SK-N-DZ (cell line): Measurements from ENCODE around the gene QPRT. TPM values are rescaled to one million over a fixed set of nuclear protein-coding genes. Genes with fewer than 3 reads are reported as not detected.
"Not testable (repeated sequence)": the region's sequence is repeated elsewhere in the genome, so short reads cannot be mapped to it uniquely, and the experiment has no call there.

Experiments
- DNase-seq: peaks from one replicate; pipeline ENCODE4 v3.0.0-alpha.2; 2015; ENCODE audit warnings: low spot score
- polyA plus RNA-seq, 2 experiments: library from polyadenylated mRNA; depleted of rRNA; stranded (reverse); fragments of >200 nt; gene quantifications; 2 replicates each; pipeline ENCODE4 v1.2.3, GENCODE V29; 2014

The QPRT gene
- polyA plus RNA-seq (2014; cell fraction: cytosol; rRNA removed) = 171 and 173 TPM in 2 replicates
- polyA plus RNA-seq (2014; cell fraction: nucleus; rRNA removed) = 105 TPM in 2 replicates

DNA sequence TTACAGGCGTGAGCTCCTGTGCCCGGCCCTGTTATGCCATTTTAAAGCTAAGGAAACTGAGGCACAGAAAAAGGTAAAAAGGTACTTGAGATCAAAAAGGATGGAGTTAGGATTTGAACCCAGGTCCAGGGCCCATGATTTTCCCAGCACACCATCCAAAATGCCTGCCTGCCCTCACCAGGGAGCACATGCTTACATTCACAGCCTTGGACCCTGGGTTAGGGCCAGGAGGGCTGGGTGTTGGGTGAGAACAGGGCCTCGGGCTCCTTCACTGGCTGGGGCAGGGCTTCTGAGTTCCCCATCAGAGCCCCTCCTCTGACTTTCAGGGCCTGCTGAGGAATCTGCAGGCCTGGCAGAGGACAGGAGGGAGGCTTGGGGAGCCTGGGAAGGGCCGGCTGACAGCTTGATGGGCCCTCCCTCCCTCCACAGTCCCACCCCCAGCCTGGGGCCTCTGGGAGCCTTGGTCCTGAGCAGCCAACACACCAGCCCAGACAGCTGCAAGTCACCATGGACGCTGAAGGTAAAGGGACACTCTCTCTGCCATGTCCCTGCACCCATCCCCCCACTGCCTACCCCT lies at the start of gene QPRT:
Gene QPRT, plus strand, starts transcription at position 490 of the 577 bp plus-strand sequence. Its CDS starts 18 bp downstream, at position 508.
- peak; percentile 93 for DNase-seq

DNA sequence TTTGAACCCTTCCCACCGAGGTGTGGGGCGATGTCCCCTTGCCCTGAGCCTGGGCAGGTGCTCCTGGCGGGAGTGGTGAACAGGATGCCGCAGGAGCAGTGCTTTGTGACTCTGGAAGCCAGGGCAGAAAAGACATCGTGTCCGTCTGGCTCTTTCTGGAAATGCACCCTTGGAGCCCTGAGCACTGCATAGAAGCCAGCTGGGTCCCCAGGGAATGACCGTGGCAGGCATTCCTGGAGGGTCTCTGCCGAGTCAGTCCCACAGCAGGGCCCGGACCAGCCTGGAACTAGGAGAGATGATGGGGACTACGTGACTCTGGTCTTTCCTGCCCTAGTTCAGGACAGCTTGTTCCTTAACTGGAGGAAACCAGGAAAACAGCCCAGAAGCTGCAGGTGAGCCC lies 49.7 kb upstream of the QPRT start:
- DNase-seq = not testable (repeated sequence)

DNA sequence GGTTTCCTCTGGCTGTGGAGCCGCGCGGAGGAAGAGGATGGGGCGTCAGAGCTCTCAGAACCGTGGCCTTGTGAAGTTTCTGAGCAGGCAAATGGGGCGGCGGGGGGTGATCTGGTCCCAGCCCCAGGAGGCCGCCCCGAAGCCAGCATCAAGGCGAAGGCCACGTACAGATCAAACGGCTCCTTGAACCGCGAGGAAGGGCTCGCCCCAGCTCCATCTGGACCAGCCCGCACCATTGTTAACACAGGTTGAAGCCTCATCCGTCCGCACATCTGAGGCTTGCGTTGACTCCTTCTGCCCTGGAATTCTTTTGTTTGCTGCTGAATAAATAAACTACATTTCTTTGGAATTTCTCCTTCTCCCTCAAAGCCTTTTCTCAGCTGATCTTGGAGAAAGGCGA lies 47.3 kb upstream of the QPRT start:
- DNase-seq = not testable (repeated sequence)

DNA sequence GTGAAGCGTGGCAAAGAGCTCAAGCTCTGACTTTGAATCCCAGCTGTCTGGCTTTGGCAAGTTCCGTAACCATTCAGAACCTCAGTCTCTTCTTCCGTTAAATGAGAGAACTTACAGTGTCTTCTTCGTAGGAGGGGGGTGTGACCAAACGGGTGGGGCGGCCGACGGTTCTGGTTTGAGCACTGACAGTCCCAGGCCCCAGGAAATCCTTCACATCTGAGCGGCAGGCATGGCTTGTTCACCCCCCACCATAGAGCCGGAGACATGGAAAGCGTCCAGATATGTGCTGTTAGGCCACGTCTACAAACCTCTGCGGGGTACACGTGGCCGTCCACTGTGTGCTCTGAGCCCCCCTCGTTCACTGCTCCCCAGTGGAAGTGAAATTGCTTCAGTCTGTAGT lies 43.1 kb upstream of the QPRT start:
- DNase-seq = not testable (repeated sequence)

DNA sequence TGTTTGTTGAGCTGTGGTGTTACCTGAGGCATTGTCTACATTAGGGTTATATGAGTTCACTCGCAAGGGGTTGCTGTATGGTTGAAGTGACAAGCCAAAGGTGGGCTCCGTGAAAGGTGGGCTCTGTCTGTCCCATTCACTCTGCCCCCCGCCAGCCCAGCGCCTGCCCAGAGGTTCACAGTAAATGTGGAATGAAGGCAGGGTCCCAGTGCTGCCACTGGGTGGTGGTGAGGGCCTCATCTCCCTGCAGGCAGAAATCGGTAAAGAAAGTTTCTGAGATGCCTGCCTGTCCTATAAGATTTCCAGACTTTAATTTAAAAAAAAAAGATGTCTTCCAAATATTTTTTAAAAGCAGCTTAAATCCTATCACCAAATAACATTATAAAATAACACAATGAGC lies 42.6 kb upstream of the QPRT start:
- not testable (repeated sequence) for DNase-seq

DNA sequence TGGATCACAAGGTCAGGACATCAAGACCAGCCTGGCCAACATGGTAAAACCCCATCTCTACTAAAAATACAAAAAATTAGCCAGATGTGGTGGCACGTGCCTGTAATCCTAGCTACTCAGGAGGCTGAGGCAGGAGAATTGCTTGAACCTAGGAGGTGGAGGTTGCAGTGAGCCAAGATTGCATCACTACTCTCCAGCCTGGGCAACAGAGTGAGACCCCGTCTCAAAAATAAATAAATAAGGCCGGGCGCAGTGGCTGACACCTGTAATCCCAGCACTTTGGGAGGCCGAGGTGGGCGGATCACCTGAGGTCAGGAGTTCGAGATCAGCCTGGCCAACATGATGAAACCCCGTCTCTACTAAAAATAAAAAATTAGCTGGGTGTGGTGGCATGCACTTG lies 40.2 kb upstream of the QPRT start:
- DNase-seq = not testable (repeated sequence)

DNA sequence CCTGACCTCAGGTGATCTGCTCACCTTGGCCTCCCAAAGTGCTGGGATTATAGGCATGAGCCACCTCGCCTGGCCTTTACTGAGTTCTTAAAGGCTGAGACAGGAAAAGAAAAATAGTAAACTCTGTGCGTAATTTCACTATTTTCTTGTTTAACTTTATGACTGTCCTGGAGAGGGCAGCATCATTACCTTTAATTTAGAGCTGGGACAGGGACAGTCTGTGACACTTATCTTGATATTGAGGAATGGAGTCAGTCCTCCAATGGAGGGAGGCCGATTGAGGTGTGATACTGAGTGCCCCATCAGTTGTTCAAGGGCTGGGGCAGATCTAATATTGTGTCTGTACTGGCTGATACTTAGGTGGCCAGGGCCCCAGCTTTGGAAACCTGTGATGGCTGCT lies 37.4 kb upstream of the QPRT start:
- DNase-seq = no peak

DNA sequence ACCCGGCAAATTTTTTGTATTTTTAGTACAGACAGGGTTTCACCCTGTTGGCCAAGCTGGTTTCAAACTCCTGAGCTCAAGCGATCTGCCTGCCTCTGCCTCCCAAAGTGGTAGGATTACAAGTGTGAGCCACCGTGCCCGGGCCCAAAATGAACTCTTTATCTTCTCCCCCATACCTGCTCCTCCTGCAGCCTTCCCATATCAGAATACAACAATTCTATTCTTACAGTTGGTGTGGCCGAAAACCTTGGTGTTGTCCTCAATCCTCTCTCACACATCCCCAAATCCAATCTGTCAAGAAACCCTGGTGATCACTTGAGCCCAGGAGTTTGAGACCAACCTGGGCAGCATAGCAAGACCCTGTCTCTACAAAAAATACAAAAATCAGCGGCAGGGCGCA lies 35.4 kb upstream of the QPRT start:
- no peak for DNase-seq

DNA sequence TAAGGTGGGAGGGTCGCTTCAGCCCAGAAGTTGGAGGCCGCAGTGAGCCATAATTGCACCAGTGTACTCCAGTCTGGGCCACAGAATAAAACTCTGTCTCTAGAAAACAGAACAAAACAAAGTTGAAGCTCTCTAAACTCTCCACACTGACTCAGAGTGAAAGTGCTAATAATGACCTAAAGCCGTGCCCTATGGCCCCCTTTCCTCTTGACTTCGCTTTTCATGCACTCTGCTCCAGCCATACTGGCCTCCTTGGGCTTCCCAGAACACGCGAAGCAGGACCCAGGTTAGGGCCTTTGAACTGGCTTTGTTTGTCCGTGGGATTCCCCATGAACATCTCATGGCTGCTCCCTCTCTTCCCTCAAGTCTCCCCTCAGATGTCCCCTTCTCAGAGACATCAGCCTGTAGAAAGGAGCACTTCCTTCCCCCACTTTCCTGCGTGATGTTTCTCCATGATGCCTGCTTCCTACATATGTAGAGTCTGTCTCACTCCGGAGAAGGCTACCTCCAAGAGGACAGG lies 34.6 kb upstream of the QPRT start:
- DNase-seq = no peak

DNA sequence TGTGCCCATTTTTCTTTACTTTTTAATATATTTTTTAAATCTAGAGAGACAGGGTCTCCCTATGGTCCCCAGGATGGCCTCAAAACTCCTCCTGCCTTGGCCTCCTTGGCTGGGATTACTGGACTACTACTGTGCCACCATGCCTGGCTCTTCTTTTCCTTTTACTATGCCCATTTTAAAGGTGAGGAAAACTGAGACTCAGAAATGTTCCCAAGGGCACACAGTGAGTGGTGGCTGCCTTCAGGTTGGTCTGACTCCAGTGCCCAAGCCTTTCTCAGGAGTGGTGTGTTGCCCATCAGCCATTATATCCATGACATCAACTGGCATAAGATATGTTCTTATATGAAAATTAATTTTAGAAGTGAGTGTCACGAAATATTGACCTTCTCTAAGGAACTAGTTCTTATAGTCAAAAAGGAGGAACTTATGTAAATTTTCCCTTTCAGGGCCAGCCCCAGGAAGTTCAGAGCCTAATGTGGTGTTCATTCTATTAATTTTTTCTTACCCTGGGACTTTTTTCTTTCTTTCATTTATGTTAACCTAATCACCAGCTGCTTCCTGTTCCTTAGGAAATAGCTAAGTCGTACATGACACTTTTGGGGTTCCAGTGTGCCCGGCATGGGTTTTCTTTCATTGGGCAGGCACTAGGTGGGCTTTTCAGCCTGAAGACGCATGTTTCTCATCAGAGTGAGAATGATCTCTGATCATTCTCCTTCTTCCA lies 33.8 kb upstream of the QPRT start:
- no peak for DNase-seq

DNA sequence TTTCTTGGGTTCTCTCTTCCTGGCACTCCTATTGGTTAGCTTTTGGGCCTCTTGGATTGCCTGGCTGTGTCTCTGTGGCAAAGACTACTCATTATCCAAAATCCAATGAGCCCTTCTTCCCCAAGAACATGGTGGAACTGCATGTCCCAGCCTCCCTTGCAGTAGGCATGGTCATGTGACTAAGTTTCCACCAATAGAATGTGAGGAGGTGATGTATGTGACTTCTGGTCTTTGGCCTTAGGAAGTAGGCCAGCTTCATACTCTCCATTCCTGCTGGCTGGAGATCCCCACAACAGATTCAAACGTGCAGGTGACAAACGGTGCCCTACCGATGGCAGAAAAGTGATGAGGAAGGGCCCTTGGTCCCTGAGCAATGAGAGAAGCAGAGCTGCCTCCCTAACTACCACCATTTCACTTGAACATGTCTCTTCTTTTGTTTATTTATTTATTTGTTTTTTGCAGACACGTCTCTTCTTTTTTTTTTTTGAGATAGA lies 33.2 kb upstream of the QPRT start:
- peak; percentile 81 for DNase-seq

DNA sequence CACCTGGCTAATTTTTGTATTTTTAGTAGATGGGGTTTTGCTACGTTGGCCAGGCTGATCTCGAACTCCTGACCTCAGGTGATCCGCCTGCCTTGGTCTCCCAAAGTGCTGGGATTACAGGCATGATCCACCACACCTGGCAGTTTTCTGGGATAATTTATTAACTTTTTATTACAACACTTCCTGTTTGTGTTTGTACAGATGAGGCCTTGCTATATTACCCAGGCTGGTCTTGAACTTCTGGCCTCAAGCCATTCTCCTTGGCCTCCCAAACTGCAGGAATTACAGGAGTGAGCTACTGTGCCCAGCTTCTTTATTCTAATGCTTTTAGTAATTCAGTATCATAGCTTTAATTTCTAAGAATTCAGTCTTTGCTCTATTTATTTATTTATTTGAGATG lies 32.0 kb upstream of the QPRT start:
- DNase-seq = no peak

DNA sequence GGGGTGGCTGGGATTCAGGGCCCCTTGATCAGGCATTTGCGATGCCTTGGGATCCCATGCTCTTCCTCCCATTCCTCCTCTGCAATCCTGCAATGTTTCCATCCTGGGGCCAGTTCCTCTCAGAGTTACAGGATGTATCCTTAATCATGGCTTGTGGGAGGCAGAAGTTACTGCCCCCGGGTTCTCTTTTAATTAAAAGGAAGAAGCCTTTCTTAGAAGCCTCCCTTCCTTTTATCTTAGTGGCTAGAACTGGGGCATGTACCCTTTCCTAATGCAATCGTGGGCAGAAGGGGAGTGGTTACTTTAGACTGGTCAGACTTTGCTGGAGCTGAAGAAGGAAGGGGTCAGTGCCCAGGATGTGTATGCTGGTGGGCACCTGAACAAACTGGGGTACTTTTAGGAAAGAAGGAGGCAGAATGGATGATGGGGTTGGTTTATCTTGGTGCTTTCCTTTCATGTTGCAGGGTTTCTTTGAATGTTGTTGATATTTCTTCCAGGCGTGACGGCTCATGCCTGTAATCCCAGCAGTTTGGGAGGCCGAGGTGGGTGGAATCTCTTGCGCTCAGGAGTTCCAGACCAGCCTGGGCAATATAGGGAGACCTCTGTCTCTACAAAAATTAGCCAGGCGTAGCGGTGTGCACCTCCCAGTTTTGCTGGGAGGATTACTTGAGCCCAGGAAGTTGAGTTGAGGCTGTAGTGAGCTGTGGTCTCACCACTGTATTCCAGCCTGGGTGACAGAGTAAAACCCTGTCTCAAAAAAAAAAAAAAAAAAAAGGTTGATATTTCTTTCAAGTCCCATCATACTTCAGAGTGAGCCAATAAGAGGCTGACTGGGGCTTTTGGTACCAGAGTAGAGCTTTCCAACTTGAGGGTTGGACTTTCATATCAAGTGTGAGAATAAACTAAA lies 29.1 kb upstream of the QPRT start:
- DNase-seq = no peak

DNA sequence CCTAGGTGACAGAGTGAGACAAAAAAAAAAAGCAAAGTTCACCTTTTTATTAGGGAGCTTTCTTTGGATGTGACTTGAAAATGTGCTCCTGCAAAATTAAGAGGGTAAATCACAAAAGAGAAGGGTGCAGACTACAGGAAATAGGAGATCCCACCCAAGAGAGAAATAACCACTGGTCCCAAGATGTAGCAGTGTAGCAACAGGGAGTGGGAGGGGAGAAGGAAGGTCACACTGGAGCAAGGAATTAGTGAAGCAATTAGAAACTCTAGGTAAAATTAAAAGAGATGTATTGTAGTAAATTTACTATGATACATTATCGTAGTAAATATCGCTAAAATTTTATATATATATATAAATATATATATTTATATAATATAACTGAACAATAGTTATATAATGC lies 28.2 kb upstream of the QPRT start:
- no peak for DNase-seq

DNA sequence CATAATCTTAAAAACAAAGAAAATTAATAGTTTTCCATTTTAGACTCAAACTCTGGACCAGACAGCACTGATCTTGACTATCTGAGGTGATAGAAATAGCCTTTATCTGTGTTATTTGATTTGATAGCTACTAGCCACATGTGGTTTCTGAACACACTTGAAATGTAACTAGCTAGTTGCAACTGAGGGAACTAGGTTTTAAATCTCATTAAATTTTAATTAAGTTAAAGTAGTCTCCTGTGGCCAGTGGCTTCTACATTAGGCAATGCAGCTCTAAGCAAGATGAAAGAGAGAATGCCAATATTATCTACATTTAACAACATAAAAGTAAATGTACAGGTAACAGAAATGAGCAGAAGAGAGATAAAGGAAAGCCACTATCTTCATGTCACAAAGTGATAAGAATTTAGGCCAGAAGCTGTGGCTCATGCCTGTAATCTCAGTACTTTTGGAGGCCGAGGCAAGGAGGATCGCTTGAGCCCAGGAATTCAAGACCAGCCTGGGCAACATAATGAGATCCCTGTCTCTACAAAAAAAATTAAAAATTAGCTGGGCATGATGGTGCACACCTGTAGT lies 27.1 kb upstream of the QPRT start:
- DNase-seq = peak; percentile 55

DNA sequence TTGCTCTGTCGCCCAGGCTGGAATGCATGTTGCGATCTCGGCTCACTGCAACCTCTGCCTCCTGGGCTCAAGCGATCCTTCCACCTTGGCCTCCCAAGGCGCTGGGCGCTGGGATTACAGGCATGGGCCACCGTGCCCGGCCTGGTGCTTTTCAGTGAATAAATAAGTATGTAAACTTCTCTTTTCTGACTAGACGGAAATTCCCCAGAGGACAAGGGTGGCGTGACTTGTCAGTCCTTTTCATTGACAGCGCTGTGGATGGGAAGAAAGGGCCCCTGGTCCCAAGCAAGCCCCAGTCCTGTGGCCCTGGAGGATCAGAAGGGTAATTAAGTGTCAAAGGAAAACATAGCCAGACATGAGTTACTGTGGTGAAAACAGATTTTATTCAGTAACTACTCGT lies 25.5 kb upstream of the QPRT start:
- no peak for DNase-seq

DNA sequence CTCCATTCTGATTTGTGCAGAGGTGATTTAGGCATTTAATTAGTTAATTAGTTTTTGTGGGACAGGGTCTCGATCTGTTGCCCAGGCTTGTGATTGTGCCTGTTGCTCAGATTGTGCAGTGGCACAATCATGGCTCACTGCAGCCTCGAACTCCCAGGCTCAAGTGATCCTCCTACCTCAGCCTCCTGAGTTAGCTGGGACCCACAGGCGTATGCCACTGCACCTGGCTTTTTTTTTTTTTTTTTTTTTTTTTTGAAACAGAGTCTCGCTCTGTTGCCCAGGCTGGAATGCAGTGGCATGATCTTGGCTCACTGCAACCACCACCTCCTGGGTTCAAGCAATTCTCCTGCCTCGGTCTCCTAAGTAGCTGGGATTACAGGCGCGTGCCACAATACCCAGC lies 25.1 kb upstream of the QPRT start:
- DNase-seq = not testable (repeated sequence)

DNA sequence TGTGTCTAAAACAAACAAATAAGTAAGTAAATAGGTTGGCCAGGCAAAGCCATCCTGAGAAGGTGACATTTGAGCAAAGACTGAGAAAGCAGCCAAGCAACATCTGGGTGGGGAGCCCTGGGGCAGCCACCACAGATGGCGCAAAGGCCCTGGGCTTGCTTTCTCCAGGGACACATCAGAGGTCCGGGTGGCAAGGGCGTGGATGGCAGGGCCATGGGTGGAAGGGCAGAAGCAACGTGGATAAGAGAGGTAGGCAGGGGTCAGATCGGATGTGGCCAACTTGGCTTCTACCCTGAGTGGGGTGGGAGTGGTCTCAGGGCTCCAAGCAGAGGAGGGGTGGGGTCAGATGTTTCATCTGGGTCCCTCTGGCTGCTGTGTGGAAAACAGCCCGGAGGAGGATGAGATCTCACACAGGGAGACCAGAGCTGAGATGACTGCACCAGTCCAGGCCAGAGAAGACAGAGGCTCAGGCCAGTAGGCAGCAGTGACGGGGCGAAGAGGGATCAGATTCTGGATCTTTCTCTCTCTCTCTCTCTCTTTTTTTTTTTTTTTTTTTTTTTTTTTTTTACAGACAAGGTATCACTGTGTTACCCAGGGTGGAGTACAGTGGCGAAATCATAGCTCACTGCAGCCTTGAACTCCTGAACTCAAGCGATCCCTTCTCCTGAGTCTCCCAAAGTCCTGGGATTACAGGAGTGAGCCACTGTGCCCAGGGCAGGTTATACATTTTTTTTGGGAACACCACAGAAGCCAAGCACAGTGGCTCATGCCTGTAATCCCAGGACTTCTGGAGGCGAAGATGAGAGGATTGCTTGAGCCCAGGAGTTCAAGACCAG lies 22.1 kb upstream of the QPRT start:
- DNase-seq = no peak

DNA sequence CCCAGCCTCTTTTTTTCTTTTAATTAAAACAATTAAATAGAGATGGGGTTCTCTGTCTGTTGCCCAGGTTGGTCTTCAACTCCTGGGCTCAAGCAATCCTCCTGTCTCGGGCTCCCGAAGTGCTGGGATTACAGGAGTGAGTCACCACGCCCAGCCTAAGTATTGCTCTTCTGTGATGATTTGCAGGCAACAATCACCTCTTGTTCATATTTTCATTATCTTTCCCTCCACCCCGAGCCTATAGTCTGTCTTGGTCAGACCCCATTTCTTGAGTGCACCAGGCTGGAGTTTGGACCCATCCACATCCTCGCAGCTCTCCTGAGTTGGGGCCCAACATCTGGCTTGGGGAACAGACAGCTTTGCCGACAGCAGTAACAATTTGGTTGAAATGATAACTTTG lies 20.3 kb upstream of the QPRT start:
- no peak for DNase-seq

DNA sequence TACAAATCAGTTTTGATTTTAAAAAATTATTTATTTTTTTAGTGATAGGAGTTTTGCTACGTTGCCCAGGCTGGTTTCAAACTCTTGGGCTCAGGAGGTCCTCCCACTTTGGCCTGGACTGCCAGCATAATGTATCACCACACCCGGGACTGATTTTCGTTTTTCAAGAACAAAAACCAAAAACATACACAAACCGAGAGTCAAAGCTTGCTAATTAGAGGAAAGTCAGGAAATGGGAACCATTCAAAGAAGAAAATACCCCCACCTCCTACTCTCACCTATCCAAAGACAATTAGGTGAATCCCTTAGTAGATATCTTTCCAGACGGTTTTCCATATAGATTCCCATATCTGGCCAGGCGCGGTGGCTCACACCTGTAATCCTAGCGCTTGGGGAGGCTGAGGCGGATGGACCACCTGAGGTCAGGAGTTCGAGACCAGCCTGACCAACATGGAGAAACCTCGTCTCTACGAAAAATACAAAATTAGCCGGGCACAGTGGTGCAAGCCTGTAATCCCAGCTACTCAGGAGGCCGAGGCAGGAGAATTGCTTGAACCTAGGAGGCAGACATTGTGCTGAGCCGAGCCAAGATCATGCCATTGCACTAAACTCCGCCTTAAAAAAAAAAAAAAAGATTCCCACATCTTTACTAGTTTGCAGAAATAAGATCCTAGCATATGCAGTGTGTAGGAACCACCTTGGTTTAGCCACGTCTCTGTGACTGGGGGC lies 16.8 kb upstream of the QPRT start:
- DNase-seq = no peak
